Choroid plexus epithelial cell (primary cell): ENCODE data around the gene TAF10.

Experiments
- DNase-seq: peaks from one replicate; pipeline ENCODE4 v3.0.0-alpha.2; 2010; ENCODE audit warnings: low read depth
- H3K4me3 ChIP-seq: 2 replicates; pipeline ENCODE4 v1.5.1; 2011; ENCODE audit warnings: low read depth, mild to moderate bottlenecking, control low read depth, low read length, moderate library complexity
- TF ChIP-seq, protein P1 (sequence below): conservative IDR thresholded peaks from 2 replicates; pipeline ENCODE4 v1.5.1; 2011; ENCODE audit warnings: low read depth, mild to moderate bottlenecking, control low read depth, inconsistent platforms, low read length, moderate library complexity

The TAF10 gene

DNA sequence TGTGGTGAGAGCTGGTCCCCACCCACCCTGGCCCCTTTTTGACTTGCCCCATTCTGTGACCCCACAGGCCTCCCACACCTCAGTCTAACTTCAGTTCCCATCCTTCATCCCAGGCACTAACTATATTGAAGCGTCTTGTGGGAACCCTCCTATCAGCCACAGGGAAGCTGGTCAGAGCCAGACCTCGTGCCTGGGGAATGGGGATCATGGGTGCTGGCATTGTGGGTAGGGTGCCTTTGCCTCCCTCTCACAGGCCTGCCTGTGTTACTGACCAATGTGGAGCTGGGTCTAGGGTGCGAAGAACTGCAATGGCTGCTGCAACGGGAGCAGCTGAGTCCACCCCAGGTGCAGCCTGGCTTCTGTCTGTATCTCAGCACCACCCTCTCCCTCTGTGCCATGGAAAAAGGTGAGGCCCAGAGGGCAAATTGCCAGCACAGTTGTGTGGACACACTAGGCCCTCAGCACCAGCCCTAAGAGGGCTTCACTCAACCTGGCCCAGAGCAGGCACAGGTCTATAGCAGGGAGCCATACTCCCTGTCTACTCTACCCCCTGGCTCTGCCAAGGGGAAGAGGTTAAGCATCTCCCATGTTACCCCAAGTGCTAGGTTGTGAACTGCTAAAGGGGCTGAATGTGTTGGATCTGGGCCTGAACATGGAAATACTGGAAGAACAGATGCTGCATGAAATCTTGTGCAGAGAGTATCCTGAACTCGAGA, 45.9 kb downstream of the TAF10 start:
- no peak overlapping the region for H3K4me3 ChIP-seq
- no peak for DNase-seq
- TF ChIP-seq, protein P1, sequence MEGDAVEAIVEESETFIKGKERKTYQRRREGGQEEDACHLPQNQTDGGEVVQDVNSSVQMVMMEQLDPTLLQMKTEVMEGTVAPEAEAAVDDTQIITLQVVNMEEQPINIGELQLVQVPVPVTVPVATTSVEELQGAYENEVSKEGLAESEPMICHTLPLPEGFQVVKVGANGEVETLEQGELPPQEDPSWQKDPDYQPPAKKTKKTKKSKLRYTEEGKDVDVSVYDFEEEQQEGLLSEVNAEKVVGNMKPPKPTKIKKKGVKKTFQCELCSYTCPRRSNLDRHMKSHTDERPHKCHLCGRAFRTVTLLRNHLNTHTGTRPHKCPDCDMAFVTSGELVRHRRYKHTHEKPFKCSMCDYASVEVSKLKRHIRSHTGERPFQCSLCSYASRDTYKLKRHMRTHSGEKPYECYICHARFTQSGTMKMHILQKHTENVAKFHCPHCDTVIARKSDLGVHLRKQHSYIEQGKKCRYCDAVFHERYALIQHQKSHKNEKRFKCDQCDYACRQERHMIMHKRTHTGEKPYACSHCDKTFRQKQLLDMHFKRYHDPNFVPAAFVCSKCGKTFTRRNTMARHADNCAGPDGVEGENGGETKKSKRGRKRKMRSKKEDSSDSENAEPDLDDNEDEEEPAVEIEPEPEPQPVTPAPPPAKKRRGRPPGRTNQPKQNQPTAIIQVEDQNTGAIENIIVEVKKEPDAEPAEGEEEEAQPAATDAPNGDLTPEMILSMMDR, result no peak

DNA sequence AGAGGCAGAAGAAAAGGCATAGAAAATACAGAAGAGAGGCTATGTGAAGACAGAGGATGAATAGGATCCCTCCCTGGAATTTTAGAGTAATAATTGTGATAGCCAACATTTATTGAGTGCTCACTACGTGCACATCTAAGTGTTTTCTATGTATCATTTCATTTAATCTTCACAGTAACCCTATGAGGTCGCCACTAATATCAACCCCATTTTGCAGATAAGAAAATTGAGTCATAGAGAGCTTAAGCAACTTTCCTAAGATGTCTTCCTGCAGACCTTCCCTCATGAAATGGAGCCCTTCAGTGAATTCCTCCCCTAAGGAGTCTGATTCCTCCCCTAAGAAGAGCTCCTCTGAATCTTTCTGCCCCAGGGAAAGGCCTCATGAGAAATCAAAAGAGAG, 46.7 kb downstream of the TAF10 start:
- TF ChIP-seq, protein P1, result no peak
- DNase-seq, result no peak
- H3K4me3 ChIP-seq, result no peak overlapping the region

- TF ChIP-seq, protein P1, result no peak
- no peak overlapping the region for H3K4me3 ChIP-seq
- no peak for DNase-seq
These were observed 48.3 kb downstream of the TAF10 start for GRCh38 chr11:6563667-6564066.

GRCh38 chr11:6563121-6563619, 48.8 kb downstream of the TAF10 start:
- DNase-seq, result no peak
- TF ChIP-seq, protein P1, result no peak
- H3K4me3 ChIP-seq, result no peak overlapping the region

DNA sequence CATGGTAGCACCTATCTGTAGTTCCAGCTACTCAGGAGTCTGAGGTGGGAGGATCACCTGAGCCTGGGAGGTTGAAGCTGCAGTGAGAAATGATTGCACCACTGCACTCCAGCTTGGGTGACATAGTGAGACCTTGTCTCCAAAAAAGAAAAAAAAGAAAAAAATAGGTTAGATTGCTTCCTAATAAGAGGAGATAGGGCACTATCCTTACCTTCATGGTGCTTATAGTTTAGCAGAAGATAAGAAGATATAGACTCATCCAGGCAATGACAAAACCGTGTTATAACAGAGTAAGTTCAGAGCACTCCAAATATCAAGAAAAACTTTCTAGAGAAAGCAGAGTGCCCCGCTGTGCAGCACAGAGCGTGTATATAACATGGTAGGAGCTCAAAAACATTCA, 50.7 kb downstream of the TAF10 start:
- no peak for DNase-seq
- no peak overlapping the region for H3K4me3 ChIP-seq
- TF ChIP-seq, protein P1, result no peak
